Prostate gland (tissue), 2 donors: Measurements from ENCODE around the gene TPBGL.

Experiments
- CTCF ChIP-seq, 4 experiments: fragments of 200-600 bp in 2 of 4; fragments of 450-650 bp in 2 of 4; sonication (generic) in 2 of 4; IDR thresholded peaks; 1 replicate in 3 of 4; 2 replicates in 1 of 4; pipeline ENCODE4 v1.5.1; 2016 to 2019; ENCODE audit warnings: antibody characterized with exemption in 4 of 4, mild to moderate bottlenecking in 2 of 4, moderate library complexity in 2 of 4
- POLR2AphosphoS5 ChIP-seq: sonication (generic); formaldehyde crosslinking; IDR thresholded peaks from one replicate; pipeline ENCODE4 v1.6.1; 2017; ENCODE audit warnings: antibody characterized with exemption

- TF ChIP-seq POLR2AphosphoS5 (no peak), CTCF (IDR thresholded peaks at IDR 0.05) (no peak)
Observed at GRCh38 chr11:75287579-75287978, 47.0 kb downstream of the TPBGL start.
